SK-N-MC (cell line): ENCODE measurements around the gene TIPIN.
"Not testable (repeated sequence)": the region's sequence is repeated elsewhere in the genome, so short reads cannot be mapped to it uniquely, and the experiment has no call there.

ENCODE experiments used
- DNase-seq: peaks from one replicate; pipeline ENCODE4 v3.0.0-alpha.2; 2011; ENCODE audit warnings: low read depth, low spot score
- H3K27ac ChIP-seq: fragments of 200-600 bp; sonication (generic); 2 replicates; pipeline ENCODE4 v1.5.1; 2016; ENCODE audit warnings: mixed run types
- H3K36me3 ChIP-seq: fragments of 200-600 bp; sonication (generic); 2 replicates; pipeline ENCODE4 v1.6.1; 2017; ENCODE audit warnings: antibody characterized with exemption, low read length, mixed read lengths; ENCODE audit not compliant: insufficient read depth
- H3K4me3 ChIP-seq: fragments of 200-600 bp; sonication (generic); 2 replicates; pipeline ENCODE4 v1.5.1; 2016
- H3K9ac ChIP-seq: fragments of 200-600 bp; sonication (generic); 2 replicates; pipeline ENCODE4 v1.8.0; 2017; ENCODE audit warnings: mixed run types, mixed read lengths; ENCODE audit not compliant: insufficient read length
- H3K9me3 ChIP-seq: fragments of 200-600 bp; sonication (generic); 2 replicates; pipeline ENCODE4 v1.6.1; 2017; ENCODE audit warnings: low read depth, mild to moderate bottlenecking, antibody characterized with exemption, low read length, moderate library complexity, mixed read lengths
- EZH2 ChIP-seq: fragments of 200-600 bp; sonication (generic); IDR thresholded peaks from one replicate; pipeline ENCODE4 v1.6.1; 2017; ENCODE audit warnings: antibody characterized with exemption
- FOXP2 ChIP-seq: optimal IDR thresholded peaks from 2 replicates; pipeline ENCODE3; 2011; ENCODE audit warnings: mild to moderate bottlenecking, moderate library complexity; ENCODE audit not compliant: insufficient read depth; ENCODE audit errors: extremely low read length, control extremely low read depth
- POLR2AphosphoS5 ChIP-seq: IDR thresholded peaks from 2 replicates; pipeline ENCODE4 v1.6.1; 2012; ENCODE audit warnings: mild to moderate bottlenecking, low read depth, low read length, borderline replicate concordance

Gene TIPIN

DNA sequence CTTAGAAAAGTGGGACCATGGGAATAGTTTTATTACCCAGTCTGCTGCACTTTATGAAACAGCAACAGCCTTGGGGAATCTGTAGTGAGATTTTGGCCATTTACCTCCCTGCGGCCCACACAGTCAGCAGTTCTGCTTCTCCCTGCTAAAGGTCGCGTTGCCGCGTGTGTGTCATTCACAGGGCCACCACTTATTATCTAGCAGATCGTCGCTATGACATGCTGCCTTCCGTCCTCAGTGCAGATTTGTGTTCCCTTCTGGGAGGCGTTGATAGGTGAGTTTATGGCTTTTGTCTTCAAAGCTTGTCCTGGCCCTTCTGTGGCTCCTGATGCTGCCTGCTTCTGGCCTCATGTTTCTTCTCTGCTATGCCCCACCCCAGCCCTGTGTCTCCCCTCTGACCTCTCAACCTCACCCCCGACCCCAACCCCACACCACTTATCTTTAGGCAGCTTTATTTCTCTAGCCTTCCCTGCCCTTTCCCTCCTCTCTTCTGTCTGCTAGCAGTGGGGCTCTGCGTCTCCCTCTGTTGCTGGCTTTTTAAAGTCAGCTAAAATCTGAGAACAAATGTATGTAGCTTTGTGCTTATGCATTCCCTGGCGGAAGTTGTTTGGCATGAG lies 33.1 kb downstream of the TIPIN start:
- Histone ChIP-seq H3K36me3 (peaks cover 28% of the 10 kb centered on the region), H3K27ac (no peak overlapping the region), H3K9me3 (no peaks in the 10 kb centered on the region), H3K9ac (no peak overlapping the region), H3K4me3 (no peak overlapping the region)
- no peak for DNase-seq
- no peak for TF ChIP-seq POLR2AphosphoS5
- TF ChIP-seq EZH2 = no peak
- TF ChIP-seq FOXP2 = no peak

DNA sequence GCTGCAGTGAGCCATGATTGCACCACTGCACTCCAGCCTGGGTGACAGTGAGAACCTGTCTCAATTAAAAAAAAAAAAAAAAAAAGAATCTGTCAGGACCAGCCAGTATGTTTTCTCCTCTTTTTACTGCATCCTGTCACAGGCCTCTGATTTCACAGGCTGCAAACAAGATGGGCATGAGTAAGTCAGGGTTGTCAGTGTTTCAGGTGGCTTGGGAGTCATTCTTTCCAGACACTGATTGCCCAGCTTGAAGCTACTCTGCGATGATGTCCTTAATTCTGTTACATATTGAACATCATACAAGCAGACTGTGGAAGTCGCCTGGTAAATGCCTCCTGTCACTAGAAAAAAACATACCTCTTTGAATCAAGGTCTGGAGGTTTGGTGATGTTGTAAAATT lies 44.3 kb downstream of the TIPIN start:
- no peak overlapping the region for H3K9ac ChIP-seq
- no peak overlapping the region for H3K4me3 ChIP-seq
- H3K9me3 ChIP-seq = no peaks in the 10 kb centered on the region
- TF ChIP-seq FOXP2 = no peak
- no peak for TF ChIP-seq POLR2AphosphoS5
- no peak for TF ChIP-seq EZH2
- H3K36me3 ChIP-seq = peaks cover 3% of the 10 kb centered on the region; the same call in 1 of the 2 replicates
- DNase-seq = no peak
- H3K27ac ChIP-seq = no peak overlapping the region

DNA sequence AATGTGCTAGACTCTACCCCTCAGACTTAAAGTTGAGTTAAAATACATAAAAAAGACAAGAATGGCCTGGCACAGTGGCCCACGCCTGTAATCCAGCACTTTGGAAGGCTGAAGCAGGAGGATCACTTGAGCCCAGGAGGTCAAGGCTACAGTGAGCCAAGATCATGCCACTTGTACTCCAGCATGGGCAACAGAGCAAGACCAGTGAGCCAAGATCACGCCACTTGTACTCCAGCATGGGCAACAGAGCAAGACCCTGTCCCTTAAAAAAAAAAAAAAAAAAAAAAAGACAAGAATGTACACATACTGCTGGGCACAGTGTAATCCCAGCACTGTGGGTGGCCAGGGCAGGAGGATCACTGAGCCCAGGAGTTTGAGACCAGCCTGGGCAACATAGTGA lies 45.7 kb downstream of the TIPIN start:
- H3K9ac ChIP-seq = no peak overlapping the region
- H3K4me3 ChIP-seq = no peak overlapping the region
- TF ChIP-seq POLR2AphosphoS5 (no peak), FOXP2 (no peak), EZH2 (no peak)
- no peak overlapping the region for H3K27ac ChIP-seq
- H3K36me3 ChIP-seq = peaks cover 3% of the 10 kb centered on the region; the same call in 1 of the 2 replicates
- H3K9me3 ChIP-seq = no peaks in the 10 kb centered on the region
- DNase-seq = no peak

DNA sequence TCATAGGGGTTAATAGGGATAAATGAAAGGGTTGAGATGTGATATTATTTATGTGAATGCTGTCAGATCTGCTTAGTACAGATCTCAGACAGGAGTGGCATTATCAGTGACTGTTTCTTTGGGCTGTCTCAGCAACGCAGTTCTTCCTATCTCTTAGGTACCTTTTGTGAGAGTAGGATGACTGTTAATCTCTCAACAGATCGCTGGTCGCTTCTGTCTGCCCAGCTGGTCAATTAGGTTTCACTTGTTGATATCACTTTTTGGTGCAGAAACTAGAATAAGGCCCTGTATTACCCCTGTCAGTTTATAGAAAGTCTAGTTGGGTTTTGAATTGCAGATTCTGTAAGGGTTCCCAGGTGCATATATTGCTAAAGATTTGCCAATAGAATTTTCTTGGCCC lies 46.7 kb downstream of the TIPIN start:
- Histone ChIP-seq H3K36me3 (peaks cover 3% of the 10 kb centered on the region; the same call in 1 of the 2 replicates), H3K9ac (no peak overlapping the region), H3K4me3 (no peak overlapping the region), H3K9me3 (no peaks in the 10 kb centered on the region), H3K27ac (no peak overlapping the region)
- TF ChIP-seq FOXP2 (no peak), POLR2AphosphoS5 (no peak), EZH2 (no peak)
- no peak for DNase-seq

DNA sequence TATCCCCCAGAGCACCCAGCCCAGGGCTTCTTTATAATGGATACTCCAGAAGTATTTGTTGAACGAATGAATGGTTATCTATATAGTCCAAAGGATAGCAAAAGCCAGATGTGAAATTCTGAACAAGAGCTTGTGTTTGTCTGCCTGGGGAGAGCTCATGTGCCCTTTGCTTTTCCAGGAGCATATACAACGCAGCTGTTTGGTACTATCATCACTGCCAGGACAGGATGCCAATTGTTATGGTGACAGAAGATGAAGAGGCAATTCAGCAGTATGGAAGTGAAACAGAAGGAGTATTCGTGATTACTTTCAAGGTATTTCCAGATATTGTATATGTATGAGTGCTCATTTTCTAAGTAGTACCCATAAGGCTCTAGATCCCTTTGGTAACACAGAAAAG lies 48.0 kb downstream of the TIPIN start:
- no peaks in the 10 kb centered on the region for H3K9me3 ChIP-seq
- H3K36me3 ChIP-seq = peaks cover 3% of the 10 kb centered on the region; the same call in 1 of the 2 replicates
- DNase-seq = no peak
- H3K9ac ChIP-seq = no peak overlapping the region
- TF ChIP-seq EZH2 = no peak
- no peak for TF ChIP-seq FOXP2
- no peak for TF ChIP-seq POLR2AphosphoS5
- H3K4me3 ChIP-seq = no peak overlapping the region
- H3K27ac ChIP-seq = no peak overlapping the region

DNA sequence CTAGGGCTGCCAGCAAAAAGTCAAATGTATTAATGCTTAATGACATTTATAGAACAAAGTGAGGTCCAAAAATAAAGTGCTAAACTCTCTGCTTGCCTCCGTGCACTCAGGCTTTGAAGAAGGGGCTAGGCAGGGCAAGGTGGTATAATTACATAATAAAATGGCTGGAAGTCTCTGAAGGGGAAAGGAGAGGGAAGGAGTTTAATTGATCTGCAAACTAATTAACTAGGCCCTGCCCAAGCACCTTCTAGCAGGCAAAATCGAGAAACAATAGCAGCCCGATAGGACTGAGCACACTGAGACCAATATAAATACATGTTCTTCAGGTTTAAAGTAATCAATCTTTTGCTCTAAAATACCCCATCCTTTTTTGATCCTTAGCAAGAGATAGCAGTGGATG lies 50.1 kb downstream of the TIPIN start:
- Histone ChIP-seq H3K27ac (no peak overlapping the region), H3K4me3 (no peak overlapping the region), H3K9me3 (no peaks in the 10 kb centered on the region), H3K36me3 (peaks cover 3% of the 10 kb centered on the region; the same call in 1 of the 2 replicates), H3K9ac (no peak overlapping the region)
- TF ChIP-seq EZH2 (no peak), FOXP2 (no peak), POLR2AphosphoS5 (no peak)
- DNase-seq = no peak

DNA sequence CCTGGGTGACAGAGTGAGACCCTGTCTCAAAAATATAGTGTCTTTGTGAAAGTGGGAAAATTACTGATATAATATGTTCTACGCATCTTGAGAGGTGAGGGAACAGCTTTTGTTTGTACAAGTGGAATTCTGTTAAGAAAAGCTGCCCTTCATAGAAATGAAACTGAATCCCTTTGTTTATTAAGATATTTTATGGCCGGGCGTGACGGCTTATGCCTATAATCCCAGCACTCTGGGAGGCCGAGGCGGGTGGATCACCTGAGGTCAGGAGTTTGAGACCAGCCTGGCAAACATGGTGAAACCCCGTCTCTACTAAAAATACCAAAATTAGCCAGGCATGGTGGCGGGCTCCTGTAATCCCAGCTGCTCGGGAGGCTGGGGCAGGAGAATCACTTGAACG lies 52.1 kb downstream of the TIPIN start:
- H3K36me3 ChIP-seq, H3K9ac ChIP-seq, H3K9me3 ChIP-seq, H3K4me3 ChIP-seq, H3K27ac ChIP-seq, DNase-seq: not testable (repeated sequence)

DNA sequence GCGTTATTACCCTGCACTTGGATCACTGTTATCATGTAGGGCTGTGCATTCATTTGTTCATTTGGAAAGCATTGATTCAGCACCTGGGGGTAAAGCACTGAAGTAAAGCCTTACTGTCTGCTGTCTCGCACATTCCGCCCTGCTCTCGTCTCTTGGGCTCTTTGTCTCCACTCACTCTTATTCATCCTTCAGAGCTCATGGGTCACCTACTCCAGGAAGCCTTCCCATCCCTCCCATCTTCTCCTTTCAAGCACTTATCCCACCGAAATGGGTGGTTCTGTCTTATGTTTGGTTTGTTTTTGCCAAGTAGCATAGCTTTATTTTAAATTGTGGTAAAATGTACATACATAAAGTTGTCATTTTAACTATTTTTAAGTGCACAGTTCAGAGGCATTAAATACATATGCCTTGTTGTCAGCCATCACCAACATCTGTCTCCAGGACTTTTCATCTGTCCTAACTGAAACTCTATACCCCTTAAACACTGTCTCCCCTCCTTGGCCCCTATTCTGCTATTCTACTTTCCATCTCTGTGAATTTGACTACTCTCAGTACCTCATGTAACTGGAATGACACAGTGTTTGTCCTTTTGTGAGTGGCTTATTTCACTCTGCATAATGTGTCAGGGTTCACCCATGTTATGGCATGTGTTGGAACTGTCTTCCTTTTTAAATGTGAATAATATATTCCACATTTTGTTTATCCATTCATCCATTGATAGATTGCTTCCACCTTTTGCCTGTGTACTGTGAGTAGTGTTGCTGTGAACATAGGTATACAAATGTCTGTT lies 53.8 kb downstream of the TIPIN start:
- H3K36me3 ChIP-seq = no peaks in the 10 kb centered on the region
- no peak for DNase-seq

More for the DNA sequence above, 53.8 kb downstream of the TIPIN start:
- H3K9me3 ChIP-seq = no peaks in the 10 kb centered on the region
- H3K27ac ChIP-seq = no peak overlapping the region
- no peak overlapping the region for H3K9ac ChIP-seq
- no peak overlapping the region for H3K4me3 ChIP-seq
- TF ChIP-seq POLR2AphosphoS5 (no peak), FOXP2 (no peak), EZH2 (no peak)
